H1 (cell line): Measurements from ENCODE around the gene PTMA. TPM values are rescaled to one million over a fixed set of nuclear protein-coding genes. Genes with fewer than 3 reads are reported as not detected.

Experiments used
- ASH2L ChIP-seq: fragments of 200-600, 300-600 bp; sonication (generic); IDR thresholded peaks from one replicate; pipeline ENCODE4 v1.7.1; 2017; ENCODE audit warnings: low read length
- BRCA1 ChIP-seq: IDR thresholded peaks from 2 replicates; pipeline ENCODE4 v1.6.1; 2012; ENCODE audit warnings: low read depth, low read length, improper control_type of control experiment
- CEBPB ChIP-seq: IDR thresholded peaks from 2 replicates; pipeline ENCODE4 v1.6.1; 2012; ENCODE audit warnings: low read depth, low read length
- CTBP2 ChIP-seq: IDR thresholded peaks from 2 replicates; pipeline ENCODE4 v1.7.0; 2011; ENCODE audit warnings: borderline replicate concordance, mild to moderate bottlenecking, moderate library complexity, mixed read lengths, low read length; ENCODE audit not compliant: insufficient read depth, insufficient read length
- FOSL1 ChIP-seq: IDR thresholded peaks from 2 replicates; pipeline ENCODE4 v1.6.1; 2011; ENCODE audit warnings: mild to moderate bottlenecking, low read depth, low read length, moderate library complexity; ENCODE audit not compliant: insufficient read depth
- POLR2A ChIP-seq, 2 experiments: IDR thresholded peaks; 1 replicate in 1 of 2; 2 replicates in 1 of 2; pipeline ENCODE4 v1.6.1; 2011; ENCODE audit warnings: low read depth in 2 of 2, low read length in 2 of 2, mild to moderate bottlenecking in 2 of 2; ENCODE audit errors: control extremely low read depth in 1 of 2
- POLR2AphosphoS5 ChIP-seq: IDR thresholded peaks from 2 replicates; pipeline ENCODE4 v1.6.1; 2011; ENCODE audit warnings: low read depth, low read length
- RBBP5 ChIP-seq: IDR thresholded peaks from 2 replicates; pipeline ENCODE4 v1.7.1; 2012; ENCODE audit warnings: low read depth, mild to moderate bottlenecking, inconsistent platforms, low read length, moderate library complexity, borderline replicate concordance
- RNF2 ChIP-seq: fragments of 200-900, 300-1000 bp; sonication (generic); IDR thresholded peaks from 2 replicates; pipeline ENCODE4 v1.7.1; 2016; ENCODE audit warnings: borderline replicate concordance, low read depth, mild to moderate bottlenecking, antibody characterized with exemption, low read length; ENCODE audit not compliant: poor library complexity, severe bottlenecking; ENCODE audit errors: missing control alignments
- SAP30 ChIP-seq: fragments of 300-600 bp; sonication (generic); IDR thresholded peaks from 2 replicates; pipeline ENCODE4 v1.7.1; 2012; ENCODE audit warnings: low read length, moderate library complexity, mild to moderate bottlenecking, inconsistent platforms; ENCODE audit not compliant: insufficient read depth, insufficient replicate concordance
- SIRT6 ChIP-seq: IDR thresholded peaks from one replicate; pipeline ENCODE4 v1.7.1; 2012; ENCODE audit warnings: low read length, inconsistent platforms
- SIX5 ChIP-seq: IDR thresholded peaks from 2 replicates; pipeline ENCODE4 v1.6.1; 2011; ENCODE audit warnings: mild to moderate bottlenecking, low read depth, low read length
- SP2 ChIP-seq: IDR thresholded peaks from 2 replicates; pipeline ENCODE4 v1.6.1; 2012; ENCODE audit warnings: mild to moderate bottlenecking, low read length, inconsistent platforms
- SRF ChIP-seq: IDR thresholded peaks from 2 replicates; pipeline ENCODE4 v1.6.1; 2011; ENCODE audit warnings: mild to moderate bottlenecking, low read depth, low read length, moderate library complexity
- YY1 ChIP-seq: IDR thresholded peaks from 2 replicates; pipeline ENCODE4 v1.6.1; 2011; ENCODE audit warnings: low read depth, mild to moderate bottlenecking, low read length
- polyA plus RNA-seq, 7 experiments: library from polyadenylated mRNA; depleted of rRNA in 3 of 7; stranded (reverse) in 5 of 7; unstranded in 2 of 7; fragments of >200 nt in 5 of 7; fragments of 200-250 nt in 2 of 7; gene quantifications; 1 replicate in 5 of 7; 2 replicates in 1 of 7; 4 replicates in 1 of 7; pipeline versions ENCODE4 v1.2.1 to v1.2.3, GENCODE V29; 2011 to 2013; ENCODE audit warnings: missing spikeins in 2 of 7, mixed read lengths in 2 of 7
- total RNA-seq: library from RNA; stranded (reverse); fragmentation: NEBNext Ultra II Directional; extraction: Animal tissue kit (Norgen Biotek cat#: 25700); gene quantifications from 2 replicates; pipeline ENCODE4 v1.2.1, GENCODE V29; 2021
- TF ChIP-seq, protein P1 (sequence below), 3 experiments: IDR thresholded peaks; 1 replicate in 2 of 3; 2 replicates in 1 of 3; pipeline versions ENCODE4 v1.5.1 to v1.6.1; 2011; ENCODE audit warnings: low read length in 3 of 3, mild to moderate bottlenecking in 3 of 3, inconsistent platforms in 2 of 3, low read depth in 1 of 3, moderate library complexity in 1 of 3; ENCODE audit not compliant: insufficient read depth in 1 of 3; ENCODE audit errors: control extremely low read depth in 1 of 3

PTMA gene
- total and polyA plus RNA-seq, 2 of the 8 experiments (the other 6 are each of a cell fraction or from before 2014, with no cell fraction given) = 683 to 2,680 TPM

- TF ChIP-seq, protein P1, sequence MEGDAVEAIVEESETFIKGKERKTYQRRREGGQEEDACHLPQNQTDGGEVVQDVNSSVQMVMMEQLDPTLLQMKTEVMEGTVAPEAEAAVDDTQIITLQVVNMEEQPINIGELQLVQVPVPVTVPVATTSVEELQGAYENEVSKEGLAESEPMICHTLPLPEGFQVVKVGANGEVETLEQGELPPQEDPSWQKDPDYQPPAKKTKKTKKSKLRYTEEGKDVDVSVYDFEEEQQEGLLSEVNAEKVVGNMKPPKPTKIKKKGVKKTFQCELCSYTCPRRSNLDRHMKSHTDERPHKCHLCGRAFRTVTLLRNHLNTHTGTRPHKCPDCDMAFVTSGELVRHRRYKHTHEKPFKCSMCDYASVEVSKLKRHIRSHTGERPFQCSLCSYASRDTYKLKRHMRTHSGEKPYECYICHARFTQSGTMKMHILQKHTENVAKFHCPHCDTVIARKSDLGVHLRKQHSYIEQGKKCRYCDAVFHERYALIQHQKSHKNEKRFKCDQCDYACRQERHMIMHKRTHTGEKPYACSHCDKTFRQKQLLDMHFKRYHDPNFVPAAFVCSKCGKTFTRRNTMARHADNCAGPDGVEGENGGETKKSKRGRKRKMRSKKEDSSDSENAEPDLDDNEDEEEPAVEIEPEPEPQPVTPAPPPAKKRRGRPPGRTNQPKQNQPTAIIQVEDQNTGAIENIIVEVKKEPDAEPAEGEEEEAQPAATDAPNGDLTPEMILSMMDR (IDR thresholded peaks at IDR 0.05; ENCODE audit: control extremely low read depth in 1 of 3, insufficient read depth in 1 of 3, low read depth in 1 of 3, low read length in 3 of 3) = no peak
- TF ChIP-seq YY1 (no peak), RNF2 (no peak), SP2 (no peak), RBBP5 (no peak), SIRT6 (peak; percentile 39), SRF (no peak), CEBPB (no peak), SIX5 (no peak), BRCA1 (no peak), CTBP2 (no peak), ASH2L (no peak), POLR2A (IDR thresholded peaks at IDR 0.05; ENCODE audit: control extremely low read depth in 1 of 2, low read depth in 2 of 2, low read length in 2 of 2) (peak in 1 of 2 experiments; percentile 55; a peak in 1 of 3 replicates), FOSL1 (no peak), POLR2AphosphoS5 (peak; percentile 93), SAP30 (no peak)
Observed at GRCh38 chr2:231711677-231712450, 3.5 kb downstream of the PTMA start (continued).
